HG03135 (cell line): Measurements from ENCODE around the gene ANKH.

Experiments used
- ATAC-seq: cut with Tn5 transposase; IDR thresholded peaks from one replicate; pipeline ENCODE4 v1.9.1; 2021; ENCODE audit warnings: mild to moderate bottlenecking, moderate library complexity; ENCODE audit not compliant: unreplicated experiment

Gene ANKH

DNA sequence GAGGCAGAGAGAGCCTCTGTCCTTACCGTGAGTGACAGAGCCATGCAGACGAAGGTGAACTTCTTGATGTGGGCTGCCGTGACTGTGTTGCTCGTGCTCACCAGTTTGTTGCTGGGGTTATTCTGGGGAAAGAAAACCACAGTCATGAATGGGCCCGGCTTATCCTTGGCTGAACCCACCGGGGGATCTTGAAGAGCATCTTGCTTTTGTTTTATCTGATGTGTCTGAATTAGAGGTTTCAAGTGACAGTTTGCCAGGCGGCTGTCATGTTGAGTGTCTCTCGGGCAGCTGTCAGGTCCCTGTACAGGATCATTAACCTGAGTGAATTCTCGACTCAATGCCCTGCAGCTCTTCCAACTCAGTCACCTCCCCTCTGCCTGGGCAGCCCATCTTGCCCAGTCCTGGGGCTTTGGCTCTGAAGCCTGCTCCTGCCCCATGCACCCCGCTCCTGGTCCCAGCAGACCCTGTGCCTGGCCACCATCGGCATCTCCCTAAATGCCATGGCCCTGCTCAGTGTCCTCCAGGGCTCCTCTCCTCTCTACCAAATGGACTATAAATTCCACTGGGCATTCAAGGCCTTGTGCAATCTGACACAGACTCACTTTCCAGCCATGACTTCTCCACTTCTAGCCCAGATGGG, 129.7 kb downstream of the ANKH start:
- no peak for ATAC-seq

DNA sequence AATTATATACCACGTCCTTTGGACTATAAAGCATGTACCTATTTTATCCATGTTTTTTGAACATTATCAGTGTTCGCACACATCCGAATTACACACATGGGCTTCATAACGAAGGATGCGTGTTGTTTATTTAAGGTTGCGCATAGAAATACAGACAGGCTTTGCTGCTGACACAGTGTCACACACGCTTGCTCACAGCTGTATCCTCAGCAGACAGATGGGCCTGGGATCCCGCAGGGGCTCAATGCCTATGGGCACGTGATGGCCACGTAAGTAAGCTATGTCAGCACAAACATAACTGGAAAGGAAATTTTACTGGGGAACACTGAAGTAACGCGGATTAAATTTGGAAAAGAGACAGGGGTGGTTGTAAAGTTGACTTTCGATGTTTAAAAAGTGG, 130.4 kb downstream of the ANKH start:
- ATAC-seq = no peak

DNA sequence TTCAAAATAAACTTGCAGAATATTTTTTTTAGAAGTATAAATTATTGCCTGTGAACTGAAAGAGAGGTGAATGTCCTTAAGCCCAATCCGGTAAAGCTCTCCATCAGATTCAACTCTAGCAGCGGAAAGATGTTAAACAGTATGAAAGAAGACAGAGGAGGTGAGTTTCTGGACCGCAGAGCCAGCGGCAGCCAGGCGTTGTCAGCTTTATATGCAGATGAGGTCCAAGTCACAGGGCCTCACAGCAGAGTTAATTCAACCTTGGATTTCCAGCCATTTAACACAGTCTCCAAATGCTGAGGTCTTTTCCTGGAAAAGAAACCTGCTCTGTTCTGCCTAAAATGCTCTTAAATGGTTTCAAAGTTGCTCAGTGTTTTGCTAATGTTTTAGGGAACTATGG, 131.6 kb downstream of the ANKH start:
- ATAC-seq = no peak

DNA sequence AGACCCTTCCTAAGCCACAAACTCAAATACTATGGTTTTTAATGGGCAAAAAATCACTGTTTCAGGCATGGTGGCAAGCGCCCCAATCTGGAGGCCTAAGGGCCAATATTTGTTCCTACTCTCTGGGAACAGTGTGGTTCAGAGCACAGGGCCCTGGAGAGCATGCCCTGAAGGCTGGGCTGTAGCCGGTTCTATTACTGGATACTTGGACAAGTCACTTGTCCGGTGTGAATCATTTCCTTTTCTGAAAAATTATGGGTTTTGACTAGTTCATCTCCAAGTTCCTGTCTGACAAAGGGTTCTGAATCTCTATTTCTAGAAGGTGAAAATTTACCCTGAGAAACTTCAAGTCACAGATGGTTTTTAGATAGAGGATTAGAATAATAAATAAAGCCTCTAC, 132.0 kb downstream of the ANKH start:
- ATAC-seq = no peak

DNA sequence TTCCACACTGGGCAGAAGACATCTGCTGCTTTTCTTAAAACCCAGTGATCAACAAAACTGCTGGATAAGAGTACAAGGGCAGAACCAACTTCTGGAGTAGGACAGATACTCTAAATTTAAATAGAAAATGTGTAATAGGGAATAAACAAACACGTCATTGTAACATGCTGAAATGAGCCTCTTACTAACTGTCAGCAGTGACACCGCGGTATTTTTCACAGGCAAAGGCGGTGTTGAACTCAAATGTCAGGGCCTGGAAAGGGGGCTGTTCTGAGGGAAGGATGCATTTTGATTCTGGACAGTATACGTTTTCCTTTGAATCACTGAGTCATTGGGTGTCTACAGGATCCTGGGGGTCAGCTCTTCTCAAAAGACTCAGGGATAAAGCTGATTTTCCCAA, 133.5 kb downstream of the ANKH start:
- no peak for ATAC-seq

DNA sequence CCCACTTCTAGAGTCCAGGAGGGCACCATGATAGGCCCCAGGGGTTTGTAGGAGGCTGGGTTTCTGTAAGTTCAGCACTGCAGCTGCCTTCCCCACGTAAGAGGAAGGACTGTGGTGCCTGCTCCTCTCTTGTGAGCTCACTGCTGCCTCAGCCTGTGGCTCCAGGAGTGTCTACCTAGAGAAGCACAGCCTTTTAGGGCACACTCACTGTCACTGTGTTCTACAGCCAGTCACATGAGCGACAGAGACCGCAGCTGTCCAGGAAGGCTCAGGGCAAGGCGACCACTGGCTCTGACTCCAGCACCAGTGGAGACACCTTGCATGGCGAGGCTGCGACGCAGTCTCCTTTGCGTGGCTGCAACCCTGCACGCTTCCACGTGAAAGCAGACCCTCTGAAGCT, 134.3 kb downstream of the ANKH start:
- no peak for ATAC-seq

DNA sequence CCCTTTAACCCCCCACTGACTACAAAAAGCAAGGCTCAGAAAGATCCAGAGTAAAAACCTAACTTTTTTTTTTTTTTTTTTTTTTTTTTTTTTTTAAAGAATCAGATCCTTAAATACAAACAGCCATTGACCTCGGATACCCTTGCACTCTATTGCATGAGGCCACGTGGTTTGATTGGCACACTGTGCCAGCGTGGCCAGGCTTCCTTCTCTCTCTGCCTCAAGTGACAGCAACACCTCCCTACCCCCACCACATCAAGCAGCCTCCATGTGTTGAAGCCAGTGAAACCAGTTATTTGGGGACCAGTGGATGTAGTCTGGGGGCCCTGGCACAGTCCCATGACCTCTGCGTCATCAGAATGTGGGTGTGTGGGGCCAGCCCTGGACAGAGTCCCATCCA, 135.6 kb downstream of the ANKH start:
- ATAC-seq = no peak

DNA sequence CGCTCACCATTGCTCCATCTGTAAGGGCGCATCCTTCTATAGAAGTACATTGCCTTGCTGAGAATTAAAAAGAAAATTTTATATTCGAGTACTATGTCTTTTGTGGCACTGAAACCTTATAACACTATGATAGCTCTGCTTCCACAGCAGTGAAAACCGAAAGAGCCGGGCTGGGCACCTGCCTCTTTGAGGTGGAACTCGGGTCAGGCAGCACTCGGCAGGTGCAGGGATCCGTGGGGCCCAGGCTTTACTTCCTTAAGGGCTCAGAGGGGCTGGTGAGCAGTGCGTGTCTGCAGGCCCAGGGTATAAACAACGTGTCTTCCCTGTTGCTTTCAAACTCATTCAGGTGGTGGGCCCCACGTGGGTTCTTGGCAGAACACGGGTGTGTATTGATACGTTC, 137.2 kb downstream of the ANKH start:
- no peak for ATAC-seq

DNA sequence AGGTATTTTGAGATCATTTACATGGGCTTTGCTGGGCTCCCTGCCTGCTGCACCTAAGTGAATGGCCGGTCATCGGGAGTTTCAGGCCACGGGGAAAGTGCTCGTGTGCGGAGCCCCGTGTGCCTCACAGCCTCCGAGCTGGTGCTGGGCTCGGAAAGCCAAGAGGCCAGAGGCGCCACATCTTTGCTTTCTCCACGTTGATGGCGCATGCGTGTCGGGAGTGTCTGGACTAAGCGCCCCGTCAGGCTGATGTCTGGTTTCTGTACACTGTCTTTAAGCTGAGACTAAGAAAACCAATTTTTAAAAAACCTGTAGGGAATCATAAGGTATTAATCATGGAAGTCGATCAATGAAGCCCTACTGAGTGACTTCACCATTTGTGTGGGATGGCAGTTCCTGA, 137.9 kb downstream of the ANKH start:
- ATAC-seq = no peak

DNA sequence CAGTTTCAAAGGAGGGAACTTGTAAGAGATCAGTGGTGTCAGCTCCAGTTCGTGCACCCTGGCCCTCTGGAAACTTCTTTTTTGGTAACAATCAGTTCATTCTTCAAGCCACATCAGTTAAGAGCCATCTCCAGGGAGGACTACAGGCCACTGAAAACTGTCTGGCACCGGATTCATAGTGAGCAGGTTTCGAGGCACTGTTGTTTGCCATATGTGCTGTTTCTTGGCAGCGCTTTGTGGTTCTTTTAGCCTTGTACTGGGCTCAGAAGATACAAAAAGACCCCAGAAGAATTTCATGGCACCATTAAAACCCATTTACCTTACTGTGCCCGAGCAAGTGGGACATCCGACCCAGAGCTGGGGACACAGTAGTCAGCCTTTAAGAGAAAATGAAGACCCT, 138.6 kb downstream of the ANKH start:
- no peak for ATAC-seq

DNA sequence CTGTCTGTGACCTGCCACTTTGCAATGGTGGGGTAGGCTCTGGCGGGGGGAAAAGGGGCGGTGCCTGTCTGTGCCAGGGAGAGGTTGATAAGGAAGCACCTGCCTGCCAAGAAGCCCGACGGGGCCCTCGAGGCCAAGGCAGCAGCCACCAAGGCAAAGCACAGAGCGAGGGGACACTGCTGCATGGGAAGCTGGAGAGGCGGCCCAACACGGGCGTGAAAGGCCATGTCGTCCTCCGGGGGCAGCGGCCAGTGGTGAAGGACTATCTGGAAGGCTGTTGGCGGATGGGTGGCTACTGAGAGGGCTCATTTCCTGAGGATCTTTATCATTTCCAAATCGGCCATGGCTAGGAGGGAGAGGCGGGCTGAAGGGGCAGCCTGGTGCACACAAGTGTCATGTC, 140.7 kb downstream of the ANKH start:
- ATAC-seq = no peak

DNA sequence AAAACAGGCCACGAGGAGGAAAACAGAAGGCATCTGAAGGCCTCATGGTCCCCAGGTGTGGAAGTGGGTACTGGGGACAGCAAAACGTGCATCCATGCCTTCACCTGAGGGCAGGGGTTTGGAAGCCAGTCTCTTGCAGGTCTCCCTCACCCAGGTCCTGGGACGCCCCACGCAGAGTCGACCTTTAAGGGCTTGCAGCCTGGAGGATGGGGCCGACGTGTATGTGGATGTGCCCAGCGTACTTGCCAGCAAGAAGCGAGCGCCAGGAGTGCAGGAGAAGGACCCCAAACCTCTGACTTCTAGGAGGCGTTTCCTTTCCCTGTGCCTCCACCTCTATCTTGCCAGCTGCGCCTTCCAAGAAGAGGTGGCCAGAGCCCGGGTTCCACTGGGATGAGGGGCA, 141.1 kb downstream of the ANKH start:
- no peak for ATAC-seq

DNA sequence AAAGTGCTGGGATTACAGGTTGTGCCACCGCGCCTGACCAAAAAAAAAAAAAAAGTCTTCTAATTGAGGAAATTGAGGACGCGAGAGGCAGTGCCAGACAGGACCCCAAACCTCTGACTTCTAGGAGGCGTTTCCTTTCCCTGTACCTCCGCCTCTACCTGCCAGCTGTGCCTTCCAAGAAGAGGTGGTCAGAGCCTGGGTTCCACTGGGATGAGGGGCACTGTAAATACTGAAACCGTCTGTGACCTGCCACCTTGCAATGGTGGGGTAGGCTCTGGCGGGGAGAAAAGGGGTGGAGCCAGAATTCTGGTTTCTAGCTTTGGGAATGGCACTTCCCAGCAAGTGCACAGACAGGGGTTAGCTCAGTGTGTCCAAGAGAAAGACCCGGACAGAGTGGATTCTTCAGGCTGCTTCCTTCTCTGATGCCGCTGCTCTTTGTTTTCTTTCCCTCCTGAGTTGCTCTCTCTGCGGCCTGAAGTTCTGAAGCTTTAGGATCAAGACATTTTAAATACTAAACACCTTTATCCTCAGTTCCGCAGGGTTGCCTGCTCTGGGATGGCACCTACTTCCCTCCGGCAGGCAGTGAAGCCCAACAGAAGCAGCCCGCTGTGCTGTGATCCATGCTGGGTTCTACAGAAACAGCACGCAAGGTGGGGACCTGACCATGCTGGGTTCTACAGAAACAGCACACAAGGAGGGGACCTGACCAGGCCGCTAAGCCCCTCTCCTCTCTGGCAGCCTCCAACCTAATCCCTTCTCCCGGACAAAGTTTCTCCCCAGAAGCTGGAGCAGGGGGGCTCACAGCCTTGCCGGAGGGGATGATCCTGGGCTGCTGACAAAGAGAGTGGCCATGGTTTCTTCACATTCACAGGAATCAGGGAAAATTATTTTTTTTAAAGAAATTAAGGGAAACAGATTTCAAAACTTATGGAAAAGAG, 141.9 kb downstream of the ANKH start:
- ATAC-seq = no peak

DNA sequence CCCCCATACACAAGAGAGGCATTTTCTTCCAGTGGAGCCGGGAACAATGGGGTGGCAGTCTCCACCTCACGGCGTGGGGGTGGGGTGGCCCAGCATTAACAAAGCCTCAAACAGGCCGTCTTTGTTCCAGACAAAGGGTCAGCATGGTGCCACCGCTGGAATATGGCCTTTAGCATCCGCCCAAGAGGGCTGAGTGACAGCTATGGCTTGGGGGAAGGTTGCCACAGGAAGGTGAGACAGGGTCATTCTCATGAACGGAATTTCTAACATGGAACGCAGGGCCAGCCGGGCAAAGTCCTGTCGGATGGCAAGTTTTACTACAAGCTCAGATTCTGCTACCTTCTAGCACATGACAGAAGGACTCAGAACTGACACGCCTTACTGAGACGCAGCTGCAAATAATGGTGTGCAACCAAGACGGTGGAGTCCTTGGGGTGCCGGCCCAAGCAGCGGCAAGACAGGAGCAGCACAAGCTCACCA, 143.1 kb downstream of the ANKH start:
- ATAC-seq = no peak

DNA sequence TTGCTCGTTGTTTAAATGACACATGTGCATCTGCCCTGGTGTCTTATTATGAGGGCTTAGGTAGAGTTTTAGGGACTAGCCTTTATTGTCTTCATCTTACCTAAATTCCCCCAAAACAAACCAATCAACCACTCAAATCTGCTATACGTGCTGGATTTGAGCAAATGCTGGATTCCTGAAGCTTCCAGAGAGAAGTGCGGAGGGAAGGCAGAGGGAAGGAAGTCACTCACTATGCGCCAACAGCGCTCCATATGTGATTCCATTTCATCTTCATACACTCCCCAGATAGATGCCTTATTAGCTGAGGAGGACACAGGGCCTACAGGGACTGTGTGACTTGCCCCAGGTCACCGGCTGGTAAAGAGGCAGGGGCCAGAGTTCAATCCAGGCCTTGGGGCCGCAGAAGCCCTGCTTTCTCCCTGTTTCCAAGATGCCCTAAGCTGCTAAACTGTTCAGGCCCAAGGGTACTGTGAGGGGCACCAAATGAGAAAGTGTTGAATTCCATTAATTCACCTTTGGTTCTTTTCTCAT, 143.6 kb downstream of the ANKH start:
- no peak for ATAC-seq

DNA sequence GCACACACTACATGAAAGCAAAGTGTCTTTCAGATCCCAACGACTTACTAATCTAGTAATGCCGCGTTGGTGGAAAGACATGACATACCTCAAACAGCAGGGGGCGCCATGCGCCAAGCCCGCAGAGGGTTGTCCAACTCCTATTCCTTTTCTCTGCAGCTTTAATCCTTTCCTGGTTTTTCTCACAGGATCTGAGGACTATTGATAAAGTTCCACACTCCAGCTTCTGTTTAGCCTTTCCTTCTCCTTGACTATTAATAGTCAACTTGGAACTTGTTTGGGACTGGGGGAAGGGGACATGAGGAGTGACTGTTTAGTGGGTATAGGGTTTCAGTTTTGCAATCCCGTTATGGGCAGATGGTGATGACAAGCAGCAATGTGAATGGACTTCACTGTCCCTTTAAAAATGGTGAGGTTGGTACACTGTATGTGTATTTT, 144.1 kb downstream of the ANKH start:
- ATAC-seq = peak; percentile 76

DNA sequence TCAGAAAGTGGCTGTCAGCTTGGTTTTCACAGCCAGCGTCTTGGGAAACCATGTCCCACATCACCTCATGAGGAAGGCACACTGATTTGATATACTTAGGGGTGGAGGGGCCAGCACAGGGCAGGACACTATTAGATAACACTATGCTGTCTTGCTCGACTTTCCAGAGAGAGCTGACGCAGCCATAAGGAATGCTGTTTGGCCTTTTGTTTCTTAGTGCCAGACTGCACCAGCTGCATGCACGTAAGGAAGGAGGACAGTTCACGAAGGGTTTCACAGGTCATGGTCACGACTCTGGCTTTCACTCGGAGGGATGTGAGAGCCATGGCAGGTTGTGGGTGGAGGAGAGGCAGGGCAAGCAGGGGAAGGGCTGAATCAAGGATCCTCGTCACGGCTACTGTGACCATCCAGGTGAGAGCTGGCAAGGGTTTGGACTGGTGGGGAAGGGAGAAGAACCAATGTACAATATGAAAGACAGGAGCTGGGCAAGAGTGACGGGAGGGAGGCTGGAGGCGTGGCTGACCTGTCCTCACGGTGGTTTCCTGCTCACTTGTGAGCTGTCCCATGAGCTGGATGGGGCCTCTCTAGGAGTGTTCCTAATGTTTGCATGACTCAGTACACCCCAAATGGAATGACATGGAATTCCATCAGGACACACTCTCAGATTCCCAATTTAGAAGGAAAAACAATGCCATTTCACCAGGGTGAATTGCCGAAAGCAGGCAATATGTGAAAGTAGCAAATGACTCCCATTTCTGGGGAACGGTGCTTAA, 145.3 kb downstream of the ANKH start:
- no peak for ATAC-seq

DNA sequence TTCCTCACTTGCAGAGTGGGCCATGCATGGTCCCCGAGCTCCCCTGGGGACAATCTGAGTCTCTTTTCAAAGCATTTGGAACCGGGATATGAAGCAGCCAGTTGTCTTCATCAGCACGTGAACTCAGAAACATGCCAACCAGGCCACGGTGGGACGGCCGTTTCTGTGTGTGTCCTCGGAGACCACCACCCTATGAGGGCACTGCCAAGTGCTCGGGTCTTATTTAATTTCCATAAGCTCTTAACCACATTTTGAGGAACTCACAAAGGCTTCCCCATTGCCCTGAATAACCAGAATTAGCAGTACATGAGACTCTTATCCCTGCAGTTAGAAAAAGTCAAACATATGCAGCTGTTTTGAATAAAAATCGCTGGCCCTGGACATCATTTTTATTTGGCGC, 146.9 kb downstream of the ANKH start:
- no peak for ATAC-seq

DNA sequence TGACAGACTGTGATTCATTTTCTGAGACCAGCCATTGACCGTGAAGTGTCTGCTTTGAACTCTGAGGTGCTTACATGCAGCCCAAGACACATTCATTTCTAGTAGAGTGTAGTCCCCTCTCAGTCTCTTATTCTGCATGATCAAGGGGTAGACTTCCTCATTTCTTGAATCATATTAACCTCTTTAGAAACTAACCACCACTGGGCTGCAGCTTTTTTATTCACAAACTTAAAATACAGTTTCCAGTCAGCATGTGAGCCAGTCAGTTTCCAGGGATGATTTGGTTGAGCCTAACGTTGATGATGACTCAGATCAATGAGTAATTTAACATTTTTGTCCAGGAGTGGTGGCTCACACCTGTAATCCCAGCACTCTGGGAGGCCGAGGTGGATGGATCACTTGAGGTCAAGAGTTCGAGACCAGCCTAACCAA, 147.9 kb downstream of the ANKH start:
- no peak for ATAC-seq

DNA sequence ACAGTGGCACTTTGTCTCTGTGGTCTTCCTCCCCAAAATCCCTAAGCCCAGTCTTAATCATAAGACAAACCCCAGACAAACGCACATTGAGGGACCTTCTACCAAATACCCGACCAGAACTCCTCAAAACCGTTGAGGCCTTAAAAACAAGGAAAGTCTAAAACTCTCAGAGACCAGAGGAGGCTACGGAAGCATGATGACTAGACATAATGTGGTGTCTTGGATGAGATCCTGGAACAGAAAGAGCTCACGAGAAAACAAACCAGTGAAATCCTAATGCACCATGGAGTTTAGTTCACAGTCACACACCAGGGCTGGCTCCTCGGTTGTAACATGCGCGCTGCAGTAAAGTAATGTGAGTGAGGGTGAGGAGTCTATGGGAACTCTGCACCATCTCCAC, 148.7 kb downstream of the ANKH start:
- ATAC-seq = no peak

DNA sequence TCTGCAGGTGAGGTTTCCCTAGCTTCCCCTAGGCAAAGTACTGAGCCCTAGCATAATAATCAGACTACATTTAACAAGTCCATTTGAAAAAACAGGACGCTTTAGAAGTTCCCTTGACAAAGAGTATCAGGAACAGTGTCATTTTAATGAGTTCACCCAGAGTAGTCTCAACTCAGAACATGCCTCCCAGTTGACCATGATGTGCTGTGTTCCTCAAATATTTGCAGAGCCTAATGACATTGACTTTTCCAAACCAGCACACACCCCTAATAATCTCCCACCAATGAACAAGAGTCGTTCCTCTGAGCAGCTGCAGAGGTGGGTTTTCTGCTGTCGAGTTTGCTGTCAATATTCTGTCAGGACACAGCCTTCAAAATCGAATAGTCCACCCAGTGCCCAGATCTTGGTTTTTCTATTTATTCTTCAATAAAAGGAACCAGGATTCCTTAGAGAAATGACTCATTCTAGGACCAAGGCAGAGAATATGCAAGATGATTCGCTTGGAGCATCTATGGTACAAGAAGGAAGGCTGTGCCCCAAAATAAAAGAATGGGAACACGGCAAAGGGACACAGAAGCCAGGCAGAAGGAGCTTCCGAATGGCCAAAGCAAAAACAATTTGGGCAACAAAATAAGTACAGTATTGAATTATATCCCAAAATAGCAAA, 149.5 kb downstream of the ANKH start:
- ATAC-seq = no peak
